SU-DHL-6 (cell line): ENCODE measurements around the gene DNAH12.

Experiments
- H2AFZ ChIP-seq: fragments of 200-600 bp; sonication (generic); 2 replicates; pipeline ENCODE4 v1.6.1; 2014; ENCODE audit warnings: low read depth, mild to moderate bottlenecking, moderate library complexity, mixed read lengths, antibody characterized with exemption, low read length; ENCODE audit not compliant: severe bottlenecking
- H3F3A ChIP-seq: fragments of 200-600 bp; shearing (Covaris generic); 2 replicates; pipeline ENCODE4 v1.6.0; 2016; ENCODE audit warnings: antibody characterized with exemption, mild to moderate bottlenecking; ENCODE audit not compliant: insufficient read depth
- H3K27ac ChIP-seq: fragments of 200-600 bp; sonication (generic); 2 replicates; pipeline ENCODE4 v1.5.1; 2016; ENCODE audit warnings: low read depth, mild to moderate bottlenecking, low read length, moderate library complexity, mixed read lengths
- H3K27me3 ChIP-seq: fragments of 200-600 bp; sonication (generic), shearing (Covaris generic); 2 replicates; pipeline ENCODE4 v1.6.0; 2014; ENCODE audit warnings: mild to moderate bottlenecking, low read length
- H3K36me3 ChIP-seq: fragments of 200-600 bp; sonication (generic); 2 replicates; pipeline ENCODE4 v1.6.1; 2014; ENCODE audit warnings: mild to moderate bottlenecking, low read length, mixed read lengths
- H3K4me2 ChIP-seq: fragments of 300-600, 200-600 bp; shearing (Covaris generic), sonication (generic); 2 replicates; pipeline ENCODE4 v1.6.0; 2014; ENCODE audit warnings: low read length, low read depth, mild to moderate bottlenecking; ENCODE audit not compliant: poor library complexity, severe bottlenecking
- H3K4me3 ChIP-seq: fragments of 200-600 bp; sonication (generic); 2 replicates; pipeline ENCODE4 v1.5.1; 2014; ENCODE audit warnings: antibody characterized with exemption, low read length, mild to moderate bottlenecking, mixed read lengths; ENCODE audit not compliant: insufficient read depth, poor library complexity, severe bottlenecking
- H3K79me2 ChIP-seq: fragments of 200-600 bp; sonication (generic); 2 replicates; pipeline ENCODE4 v1.6.1; 2014; ENCODE audit warnings: mild to moderate bottlenecking, low read length, moderate library complexity; ENCODE audit not compliant: insufficient read depth
- H3K9ac ChIP-seq: fragments of 200-600 bp; sonication (generic); 2 replicates; pipeline ENCODE4 v1.7.0; 2014; ENCODE audit warnings: mild to moderate bottlenecking, low read length
- H3K9me2 ChIP-seq: fragments of 200-600 bp; sonication (generic); replicated peaks from 2 replicates; pipeline ENCODE4 v1.6.1; 2014; ENCODE audit warnings: low read length; ENCODE audit not compliant: insufficient read depth
- H3K9me3 ChIP-seq: fragments of 200-600 bp; sonication (generic); 2 replicates; pipeline ENCODE4 v1.6.1; 2014; ENCODE audit warnings: low read length, mixed read lengths; ENCODE audit not compliant: insufficient read depth
- H4K20me1 ChIP-seq: fragments of 200-600 bp; sonication (generic); 2 replicates; pipeline ENCODE4 v1.6.1; 2014; ENCODE audit warnings: low read depth, mild to moderate bottlenecking, antibody characterized with exemption, low read length, moderate library complexity, mixed read lengths
- CTCF ChIP-seq: fragments of 200-600 bp; sonication (generic); IDR thresholded peaks from one replicate; pipeline ENCODE4 v1.5.1; 2017; ENCODE audit warnings: antibody characterized with exemption, mild to moderate bottlenecking, low read length, moderate library complexity; ENCODE audit not compliant: insufficient read depth, poor library complexity, severe bottlenecking
- EZH2phosphoT487 ChIP-seq: fragments of 200-600 bp; sonication (generic), shearing (Covaris generic); conservative IDR thresholded peaks from 2 replicates; pipeline ENCODE4 v1.6.1; 2018; ENCODE audit warnings: mild to moderate bottlenecking, antibody characterized with exemption, low read length, moderate library complexity, mixed read lengths

Gene DNAH12

GRCh38 chr3:57512166-57512565 is 32.0 kb downstream of the DNAH12 start:
- H3K27me3 ChIP-seq = no peaks in the 10 kb centered on the region
- H3K27ac ChIP-seq = no peak overlapping the region
- no peaks in the 10 kb centered on the region for H3K79me2 ChIP-seq
- no peak overlapping the region for H3K4me3 ChIP-seq
- no peak overlapping the region for H2AFZ ChIP-seq
- H3K9ac ChIP-seq = no peak overlapping the region
- no peaks in the 10 kb centered on the region for H4K20me1 ChIP-seq
- no peaks in the 10 kb centered on the region for H3F3A ChIP-seq
- H3K9me3 ChIP-seq = no peaks in the 10 kb centered on the region
- no peak overlapping the region for H3K4me2 ChIP-seq
- no peaks in the 10 kb centered on the region for H3K36me3 ChIP-seq
- H3K9me2 ChIP-seq = no peaks in the 10 kb centered on the region
- no peak for TF ChIP-seq EZH2phosphoT487
- no peak for TF ChIP-seq CTCF

- Histone ChIP-seq H3K36me3 (no peaks in the 10 kb centered on the region), H3K9ac (no peak overlapping the region), H3K27ac (no peak overlapping the region), H3K4me2 (no peak overlapping the region), H2AFZ (no peak overlapping the region), H3K4me3 (no peak overlapping the region), H3F3A (no peaks in the 10 kb centered on the region), H3K9me3 (no peaks in the 10 kb centered on the region), H3K79me2 (no peaks in the 10 kb centered on the region), H3K9me2 (no peaks in the 10 kb centered on the region), H3K27me3 (no peaks in the 10 kb centered on the region), H4K20me1 (no peaks in the 10 kb centered on the region)
- no peak for TF ChIP-seq EZH2phosphoT487
- no peak for TF ChIP-seq CTCF
These were observed 38.2 kb downstream of the DNAH12 start for GRCh38 chr3:57505901-57506300.

- Histone ChIP-seq H3K9me3 (no peaks in the 10 kb centered on the region), H3K9me2 (no peaks in the 10 kb centered on the region), H3K9ac (no peak overlapping the region), H3K4me2 (no peak overlapping the region), H3K79me2 (no peaks in the 10 kb centered on the region), H3K27me3 (no peaks in the 10 kb centered on the region), H3K27ac (no peak overlapping the region), H3F3A (no peaks in the 10 kb centered on the region), H4K20me1 (no peaks in the 10 kb centered on the region), H2AFZ (no peak overlapping the region), H3K4me3 (no peak overlapping the region), H3K36me3 (no peaks in the 10 kb centered on the region)
- TF ChIP-seq EZH2phosphoT487 (no peak), CTCF (no peak)
These were observed 43.6 kb downstream of the DNAH12 start for GRCh38 chr3:57500506-57500905.

GRCh38 chr3:57497904-57498303 is 46.2 kb downstream of the DNAH12 start:
- no peaks in the 10 kb centered on the region for H3F3A ChIP-seq
- no peaks in the 10 kb centered on the region for H3K79me2 ChIP-seq
- no peak overlapping the region for H3K4me2 ChIP-seq
- no peaks in the 10 kb centered on the region for H3K36me3 ChIP-seq
- no peaks in the 10 kb centered on the region for H3K9me3 ChIP-seq
- no peak overlapping the region for H2AFZ ChIP-seq
- no peak overlapping the region for H3K4me3 ChIP-seq
- H3K27me3 ChIP-seq = no peaks in the 10 kb centered on the region
- H3K9ac ChIP-seq = no peak overlapping the region
- TF ChIP-seq EZH2phosphoT487 (no peak), CTCF (no peak)
- H3K9me2 ChIP-seq = no peaks in the 10 kb centered on the region
- no peak overlapping the region for H3K27ac ChIP-seq
- H4K20me1 ChIP-seq = no peaks in the 10 kb centered on the region
